GM19238 (cell line): Measurements from ENCODE around the gene POMGNT1.

ENCODE experiments used
- DNase-seq: peaks from one replicate; pipeline ENCODE4 v3.0.0; 2011; ENCODE audit warnings: low spot score; ENCODE audit not compliant: insufficient read length

The POMGNT1 gene

GRCh38 chr1:46158312-46159281 is 39.6 kb downstream of the POMGNT1 start:
- no peak for DNase-seq

GRCh38 chr1:46157916-46158311 is 40.3 kb downstream of the POMGNT1 start:
- no peak for DNase-seq

GRCh38 chr1:46153732-46154131 is 44.5 kb downstream of the POMGNT1 start:
- DNase-seq: no peak

GRCh38 chr1:46153228-46153627 is 45.0 kb downstream of the POMGNT1 start:
- DNase-seq: no peak

- no peak for DNase-seq
These were observed 46.2 kb downstream of the POMGNT1 start for GRCh38 chr1:46152016-46152415.

GRCh38 chr1:46150085-46150484 is 48.1 kb downstream of the POMGNT1 start:
- DNase-seq: no peak

- DNase-seq: no peak
These were observed 49.9 kb downstream of the POMGNT1 start for GRCh38 chr1:46148318-46148717.
